Esophagus mucosa (tissue), 1 donor: ENCODE data around the gene SH3TC1. TPM values are rescaled to one million over a fixed set of nuclear protein-coding genes. Genes with fewer than 3 reads are reported as not detected.
A peak's percentile ranks its signal among the peaks of the same experiment; 100 is the strongest.

ENCODE experiments used
- ATAC-seq: fragments of 200-7000 bp; cut with Tn5 transposase; one replicate; pipeline ENCODE4 v1.9.1; 2020
- total RNA-seq: library from RNA; stranded (reverse); gene quantifications from one replicate; pipeline ENCODE4 v1.2.4, GENCODE V29; 2023
- donor health status: DM: yes; HTN: yes; CAD: no.

The SH3TC1 gene
- total RNA-seq, 1 donor from 2014 or later = 52.9 TPM

- no peak for ATAC-seq
These were observed 33.7 kb downstream of the SH3TC1 start for GRCh38 chr4:8232748-8233147.

GRCh38 chr4:8233672-8234484 lies 34.8 kb downstream of the SH3TC1 start:
- ATAC-seq = no peak

GRCh38 chr4:8234715-8235114 lies 35.6 kb downstream of the SH3TC1 start:
- ATAC-seq = no peak

- ATAC-seq = no peak
These were observed 36.1 kb downstream of the SH3TC1 start for GRCh38 chr4:8235224-8235623.

- ATAC-seq = no peak
These were observed 36.6 kb downstream of the SH3TC1 start for GRCh38 chr4:8235686-8236085.

GRCh38 chr4:8236106-8236919 lies 37.2 kb downstream of the SH3TC1 start:
- ATAC-seq = no peak

- ATAC-seq = no peak
These were observed 37.8 kb downstream of the SH3TC1 start for GRCh38 chr4:8236920-8237195.

GRCh38 chr4:8237256-8237989 lies 38.3 kb downstream of the SH3TC1 start:
- no peak for ATAC-seq

- ATAC-seq = peak; percentile 90
These were observed 39.0 kb downstream of the SH3TC1 start for GRCh38 chr4:8238036-8238511.

- peak; percentile 1 for ATAC-seq
These were observed 39.5 kb downstream of the SH3TC1 start for GRCh38 chr4:8238515-8239053.

GRCh38 chr4:8239226-8239625 lies 40.1 kb downstream of the SH3TC1 start:
- ATAC-seq = no peak

GRCh38 chr4:8239661-8240060 lies 40.6 kb downstream of the SH3TC1 start:
- ATAC-seq = no peak

GRCh38 chr4:8240211-8241041 lies 41.3 kb downstream of the SH3TC1 start:
- ATAC-seq = no peak

- ATAC-seq = no peak
These were observed 42.2 kb downstream of the SH3TC1 start for GRCh38 chr4:8241211-8241779.

GRCh38 chr4:8241895-8242696 lies 43.0 kb downstream of the SH3TC1 start:
- peak; percentile 57 for ATAC-seq

- ATAC-seq = no peak
These were observed 43.9 kb downstream of the SH3TC1 start for GRCh38 chr4:8242782-8243560.

- ATAC-seq = peak; percentile 3
These were observed 45.1 kb downstream of the SH3TC1 start for GRCh38 chr4:8244001-8244757.

GRCh38 chr4:8244931-8245460 lies 45.9 kb downstream of the SH3TC1 start:
- ATAC-seq = no peak
